AG10803 (cell line): ENCODE results near the gene SH2D5.

ENCODE experiments used
- DNase-seq: peaks from one replicate; pipeline ENCODE4 v3.0.0; 2010; ENCODE audit warnings: low read depth
- H3K4me3 ChIP-seq: 2 replicates; pipeline ENCODE4 v1.5.1; 2011; ENCODE audit warnings: mild to moderate bottlenecking, low read length, control low read depth
- CTCF ChIP-seq: conservative IDR thresholded peaks from 2 replicates; pipeline ENCODE4 v1.5.1; 2011; ENCODE audit warnings: mild to moderate bottlenecking, low read length, control low read depth, inconsistent platforms

SH2D5 gene

GRCh38 chr1:20686883-20687725 lies 45.4 kb downstream of the SH2D5 start:
- DNase-seq, result no peak
- no peak for TF ChIP-seq CTCF
- no peak overlapping the region for H3K4me3 ChIP-seq

GRCh38 chr1:20685741-20686140 lies 46.8 kb downstream of the SH2D5 start:
- H3K4me3 ChIP-seq, result no peak overlapping the region
- no peak for TF ChIP-seq CTCF
- DNase-seq, result no peak

- H3K4me3 ChIP-seq, result no peak overlapping the region
- TF ChIP-seq CTCF, result no peak
- no peak for DNase-seq
Measured at GRCh38 chr1:20685099-20685662, 47.3 kb downstream of the SH2D5 start.

- no peak for TF ChIP-seq CTCF
Measured at GRCh38 chr1:20684651-20685050, 47.9 kb downstream of the SH2D5 start.

GRCh38 chr1:20684050-20684620 lies 48.4 kb downstream of the SH2D5 start:
- no peak overlapping the region for H3K4me3 ChIP-seq
- TF ChIP-seq CTCF, result no peak
- no peak for DNase-seq

More at GRCh38 chr1:20684651-20685050, 47.9 kb downstream of the SH2D5 start:
- H3K4me3 ChIP-seq, result no peak overlapping the region
- DNase-seq, result no peak

GRCh38 chr1:20683614-20684013 lies 48.9 kb downstream of the SH2D5 start:
- TF ChIP-seq CTCF, result no peak
- no peak for DNase-seq
- H3K4me3 ChIP-seq, result no peak overlapping the region
